Measurements from ENCODE around the gene GPR62. TPM values are rescaled to one million over a fixed set of nuclear protein-coding genes. Genes with fewer than 3 reads are reported as not detected.

Gene GPR62
- total RNA-seq, 1 experiment from 2014 or later: not detected

GRCh38 chr3:51997935-51998596 is 42.9 kb downstream of the GPR62 start:
- no peak for DNase-seq (ENCODE audit: low read depth, low spot score)
- in situ Hi-C loops (cut with HindIII; ENCODE audit: low pct_unique_long_range_greater_than_20kb, low sequenced_read_pairs): no loop called here

- in situ Hi-C loops (cut with HindIII; ENCODE audit: low pct_unique_long_range_greater_than_20kb, low sequenced_read_pairs): no loop called here
Observed at GRCh38 chr3:51998774-51999173, 43.6 kb downstream of the GPR62 start.

GRCh38 chr3:51999846-52000245 is 44.7 kb downstream of the GPR62 start:
- in situ Hi-C loops (cut with HindIII; ENCODE audit: low pct_unique_long_range_greater_than_20kb, low sequenced_read_pairs): no loop called here
- DNase-seq (ENCODE audit: low read depth, low spot score): no peak

More at GRCh38 chr3:51998774-51999173, 43.6 kb downstream of the GPR62 start:
- no peak for DNase-seq (ENCODE audit: low read depth, low spot score)

GRCh38 chr3:52001443-52001974 is 46.3 kb downstream of the GPR62 start:
- DNase-seq (ENCODE audit: low read depth, low spot score): peak; percentile 75
- in situ Hi-C loops (cut with HindIII; ENCODE audit: low pct_unique_long_range_greater_than_20kb, low sequenced_read_pairs): no loop called here

GRCh38 chr3:52002748-52003147 is 47.6 kb downstream of the GPR62 start:
- in situ Hi-C loops (cut with HindIII; ENCODE audit: low pct_unique_long_range_greater_than_20kb, low sequenced_read_pairs): no loop called here
- no peak for DNase-seq (ENCODE audit: low read depth, low spot score)

DNA sequence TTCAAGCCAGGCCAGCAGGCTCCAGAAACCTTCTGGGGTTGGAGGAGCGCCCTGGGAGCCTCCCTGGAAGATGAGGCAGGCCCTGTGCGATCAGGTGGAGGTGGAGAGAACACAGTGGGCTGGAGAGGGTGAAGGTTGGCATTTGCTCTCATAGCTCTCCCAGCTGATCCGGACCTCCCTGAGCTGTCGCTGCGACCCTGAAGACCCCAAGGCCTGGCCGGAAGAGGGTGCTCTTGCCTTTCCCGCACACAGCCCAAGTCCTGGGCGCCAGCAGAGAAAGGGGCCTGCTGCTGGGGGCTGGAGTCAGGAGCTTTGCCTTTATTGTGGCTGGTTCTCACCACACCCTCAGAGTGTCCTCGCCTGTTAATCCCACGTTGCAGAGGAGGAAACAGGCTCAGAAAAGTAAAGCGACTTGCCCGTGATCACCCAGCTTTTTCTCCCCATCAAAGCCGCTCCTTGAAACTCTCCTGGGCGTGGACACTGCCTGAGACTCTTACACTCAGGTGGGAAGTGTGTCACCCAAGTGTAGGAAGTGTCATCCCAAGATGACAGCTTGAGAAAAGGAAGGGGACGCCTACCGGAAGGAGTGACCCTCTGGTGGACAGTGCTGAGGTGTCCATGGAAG is 49.1 kb downstream of the GPR62 start:
- in situ Hi-C loops (cut with HindIII; ENCODE audit: low pct_unique_long_range_greater_than_20kb, low sequenced_read_pairs): no loop called here

DNA sequence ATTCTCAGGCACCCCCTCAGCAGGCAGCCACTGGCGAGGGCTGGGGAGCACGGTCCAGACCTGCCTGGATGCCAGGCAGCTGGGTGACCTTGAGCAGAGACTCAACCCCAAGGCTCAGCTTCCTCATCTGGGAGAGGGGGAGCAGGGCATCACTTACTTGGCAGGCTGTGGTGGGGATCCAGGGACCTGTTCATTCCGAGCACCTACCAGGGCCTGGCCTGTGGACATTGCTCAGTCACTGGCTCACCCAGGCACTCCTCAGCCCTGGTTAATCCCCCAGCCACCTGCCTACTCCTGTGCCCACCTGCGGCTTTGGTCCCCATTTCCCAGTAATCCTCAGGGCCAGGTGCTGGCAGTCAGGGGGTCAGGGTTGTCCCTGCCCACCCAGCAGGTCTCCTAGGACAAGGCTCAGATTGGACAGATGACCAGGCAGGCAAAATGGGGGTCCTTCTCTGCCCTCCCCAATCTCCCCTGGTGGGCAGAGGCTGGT is 49.8 kb downstream of the GPR62 start:
- no peak for DNase-seq (ENCODE audit: low read depth, low spot score)
- in situ Hi-C loops (cut with HindIII; ENCODE audit: low pct_unique_long_range_greater_than_20kb, low sequenced_read_pairs): no loop called here

More for the DNA sequence above, 49.1 kb downstream of the GPR62 start:
- peak; percentile 69 for DNase-seq (ENCODE audit: low read depth, low spot score)

GRCh38 chr3:52005571-52005986 is 50.4 kb downstream of the GPR62 start:
- no peak for DNase-seq (ENCODE audit: low read depth, low spot score)
- in situ Hi-C loops (cut with HindIII; ENCODE audit: low pct_unique_long_range_greater_than_20kb, low sequenced_read_pairs): no loop called here

DNA sequence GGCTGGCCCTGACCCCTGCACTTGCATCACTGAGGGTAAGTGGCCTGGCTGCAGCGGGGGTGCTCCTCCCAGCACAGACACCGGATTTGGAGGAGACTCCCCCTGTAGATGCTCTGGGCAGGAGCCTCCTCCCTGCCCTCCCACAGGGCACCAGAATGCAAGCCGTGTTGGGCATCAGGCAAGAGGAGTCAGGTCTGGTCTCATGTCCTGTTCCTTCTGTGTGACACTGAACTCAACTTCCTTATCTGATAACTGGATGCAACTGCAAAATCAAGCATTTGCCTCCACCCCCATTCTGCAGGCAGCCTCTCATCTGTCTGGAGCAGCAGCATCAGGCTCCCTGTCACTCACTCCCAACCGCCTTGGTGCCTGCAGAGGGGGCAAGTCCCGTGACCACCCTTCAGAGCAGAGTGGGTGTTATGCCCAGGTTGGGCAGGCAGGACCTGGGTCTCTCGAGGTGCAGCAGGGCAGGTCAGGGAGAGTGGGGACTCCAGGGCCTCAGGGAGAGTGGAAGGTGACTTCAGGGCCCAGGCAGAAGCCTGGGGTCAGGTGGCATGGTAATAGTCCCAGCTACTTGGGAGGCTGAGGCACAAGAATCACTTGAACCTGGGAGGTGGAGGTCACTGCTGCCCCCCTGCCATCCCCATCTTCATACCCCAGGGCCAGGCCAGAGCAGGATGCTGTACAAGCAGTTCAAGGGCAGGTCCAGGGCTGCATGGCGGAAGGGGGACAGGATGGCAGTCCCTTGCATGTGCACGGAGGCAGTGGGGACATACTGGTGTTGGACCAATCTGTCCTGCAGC is 51.0 kb downstream of the GPR62 start:
- DNase-seq (ENCODE audit: low read depth, low spot score): no peak
- in situ Hi-C loops (cut with HindIII; ENCODE audit: low pct_unique_long_range_greater_than_20kb, low sequenced_read_pairs): no loop called here

GRCh38 chr3:52006820-52007133 is 51.6 kb downstream of the GPR62 start:
- DNase-seq (ENCODE audit: low read depth, low spot score): no peak
- in situ Hi-C loops (cut with HindIII; ENCODE audit: low pct_unique_long_range_greater_than_20kb, low sequenced_read_pairs): no loop called here

Small RNA genes within 50 kb of the gene (small RNA-seq; reads per million reads assigned to genes)
- 0 reads per million in 2 experiments for gene AC115284.1

Other genes starting within 250 kb of the GPR62 start
- gene GRM2, start 248.3 kb upstream of the GPR62 start, total RNA-seq (2014; rRNA removed; shearing (Covaris generic)): not detected in 2 replicates
- gene IQCF6, start 176.1 kb upstream of the GPR62 start, total RNA-seq (2014; rRNA removed; shearing (Covaris generic)): not detected in 2 replicates
- not detected in 2 replicates for gene IQCF2, start 93.8 kb upstream of the GPR62 start, total RNA-seq (2014; rRNA removed; shearing (Covaris generic))
- gene IQCF5, start 79.8 kb upstream of the GPR62 start, total RNA-seq (2014; rRNA removed; shearing (Covaris generic)): not detected in 2 replicates
- not detected in 2 replicates for gene IQCF1, start 52.0 kb upstream of the GPR62 start, total RNA-seq (2014; rRNA removed; shearing (Covaris generic))
- gene RRP9, start 13.5 kb upstream of the GPR62 start, total RNA-seq (2014; rRNA removed; shearing (Covaris generic)): 62.2 and 69.0 TPM in 2 replicates
- gene PARP3, start 13.0 kb upstream of the GPR62 start, total RNA-seq (2014; rRNA removed; shearing (Covaris generic)): 7.2 and 7.9 TPM in 2 replicates
- gene PCBP4, start 12.1 kb downstream of the GPR62 start, total RNA-seq (2014; rRNA removed; shearing (Covaris generic)): 25.0 and 28.3 TPM in 2 replicates
- 33.9 and 36.1 TPM in 2 replicates for gene ABHD14B, start 18.7 kb downstream of the GPR62 start, total RNA-seq (2014; rRNA removed; shearing (Covaris generic))
- 45.2 and 46.0 TPM in 2 replicates for gene ABHD14A, start 19.7 kb downstream of the GPR62 start, total RNA-seq (2014; rRNA removed; shearing (Covaris generic))
- 137 and 180 TPM in 2 replicates for gene ACY1, start 28.2 kb downstream of the GPR62 start, total RNA-seq (2014; rRNA removed; shearing (Covaris generic))
- gene RPL29, start 40.5 kb downstream of the GPR62 start, total RNA-seq (2014; rRNA removed; shearing (Covaris generic)): 2,678 and 2,698 TPM in 2 replicates
- 11.9 and 12.6 TPM in 2 replicates for gene DUSP7, start 101.2 kb downstream of the GPR62 start, total RNA-seq (2014; rRNA removed; shearing (Covaris generic))
- gene POC1A, start 199.0 kb downstream of the GPR62 start, total RNA-seq (2014; rRNA removed; shearing (Covaris generic)): 7.7 and 11.5 TPM in 2 replicates
- gene ALAS1, start 242.8 kb downstream of the GPR62 start, total RNA-seq (2014; rRNA removed; shearing (Covaris generic)): 98.8 and 103 TPM in 2 replicates